HFFc6 (cell line): ENCODE data around the gene SLC13A4. TPM values are rescaled to one million over a fixed set of nuclear protein-coding genes. Genes with fewer than 3 reads are reported as not detected.
A peak's percentile ranks its signal among the peaks of the same experiment; 100 is the strongest.

Source experiments
- DNase-seq: peaks from one replicate; pipeline ENCODE4 v3.0.0-alpha.2; 2018
- H3K27ac Mint-ChIP-seq: 2 replicates; pipeline ENCODE4 v1.8.0; 2020; ENCODE audit warnings: mild to moderate bottlenecking, mixed read lengths
- H3K27me3 Mint-ChIP-seq: 2 replicates; pipeline ENCODE4 v1.8.0; 2021; ENCODE audit warnings: mild to moderate bottlenecking, moderate library complexity, mixed read lengths; ENCODE audit not compliant: insufficient read depth
- H3K36me3 Mint-ChIP-seq: 2 replicates; pipeline ENCODE4 v1.8.0; 2021; ENCODE audit warnings: low read depth, mixed read lengths
- H3K4me1 Mint-ChIP-seq: 2 replicates; pipeline ENCODE4 v1.8.0; 2020; ENCODE audit warnings: low read depth, mixed read lengths
- H3K4me3 Mint-ChIP-seq: 2 replicates; pipeline ENCODE4 v1.8.0; 2020; ENCODE audit warnings: mild to moderate bottlenecking, moderate library complexity, mixed read lengths
- H3K9me3 Mint-ChIP-seq: 2 replicates; pipeline ENCODE4 v1.8.0; 2020; ENCODE audit warnings: mild to moderate bottlenecking, mixed read lengths
- CTCF ChIP-seq: fragments of 200-600 bp; sonication (generic); IDR thresholded peaks from 2 replicates; pipeline ENCODE4 v1.5.0; 2021; ENCODE audit warnings: antibody characterized with exemption, mild to moderate bottlenecking
- total RNA-seq, 6 experiments: library from RNA; stranded (reverse); fragmentation: NEBNext Ultra II Directional; extraction: Animal tissue kit (Norgen Biotek cat#: 25700); gene quantifications; 2 replicates in 1 of 6; 3 replicates in 5 of 6; pipeline ENCODE4 v1.2.3, GENCODE V29; 2021

SLC13A4 gene
- total RNA-seq, 6 experiments from 2014 or later: 0.24 to 1.2 (median 0.68) TPM; not detected in 1

- Mint-ChIP-seq H3K36me3 (no peaks in the 10 kb centered on the region), H3K27ac (no peak overlapping the region), H3K4me3 (no peak overlapping the region), H3K27me3 (peaks cover 2% of the 10 kb centered on the region), H3K4me1 (peaks cover 16% of the 10 kb centered on the region; the same call in 1 of the 2 replicates), H3K9me3 (no peaks in the 10 kb centered on the region)
- DNase-seq: no peak
- no peak for TF ChIP-seq CTCF
Measured at GRCh38 chr7:135653340-135654080, 74.5 kb downstream of the SLC13A4 start.

- Mint-ChIP-seq H3K27me3 (peaks cover 2% of the 10 kb centered on the region; the same call in 1 of the 2 replicates), H3K27ac (peak overlapping the region; percentile 82), H3K9me3 (no peaks in the 10 kb centered on the region), H3K36me3 (no peaks in the 10 kb centered on the region; the same call in 1 of the 2 replicates), H3K4me1 (peaks cover 16% of the 10 kb centered on the region; the same call in 1 of the 2 replicates), H3K4me3 (peak overlapping the region; percentile 6; the same call in 1 of the 2 replicates)
- peak; percentile 90 for DNase-seq
- no peak for TF ChIP-seq CTCF
Measured at GRCh38 chr7:135650831-135651573, 77.0 kb downstream of the SLC13A4 start.

GRCh38 chr7:135648235-135648634 lies 79.8 kb downstream of the SLC13A4 start:
- no peak for DNase-seq
- H3K4me1 Mint-ChIP-seq: peaks cover 14% of the 10 kb centered on the region; the same call in 1 of the 2 replicates
- no peak for TF ChIP-seq CTCF
- no peak overlapping the region for H3K27ac Mint-ChIP-seq
- H3K4me3 Mint-ChIP-seq: no peak overlapping the region
- peaks cover under 1% of the 10 kb centered on the region; the same call in 1 of the 2 replicates for H3K27me3 Mint-ChIP-seq
- H3K36me3 Mint-ChIP-seq: no peaks in the 10 kb centered on the region; the same call in none of the 2 replicates
- H3K9me3 Mint-ChIP-seq: no peaks in the 10 kb centered on the region

GRCh38 chr7:135647755-135648154 lies 80.2 kb downstream of the SLC13A4 start:
- TF ChIP-seq CTCF: no peak
- Mint-ChIP-seq H3K27ac (no peak overlapping the region), H3K36me3 (no peaks in the 10 kb centered on the region; the same call in none of the 2 replicates), H3K4me3 (no peak overlapping the region), H3K27me3 (no peaks in the 10 kb centered on the region), H3K4me1 (peaks cover 12% of the 10 kb centered on the region; the same call in 1 of the 2 replicates), H3K9me3 (no peaks in the 10 kb centered on the region)
- DNase-seq: no peak

- peaks cover 6% of the 10 kb centered on the region for H3K36me3 Mint-ChIP-seq
- no peak overlapping the region for H3K27ac Mint-ChIP-seq
- H3K4me1 Mint-ChIP-seq: peaks cover 2% of the 10 kb centered on the region; the same call in 1 of the 2 replicates
- peak; percentile 83 for TF ChIP-seq CTCF
- H3K27me3 Mint-ChIP-seq: no peaks in the 10 kb centered on the region
- H3K9me3 Mint-ChIP-seq: no peaks in the 10 kb centered on the region
- H3K4me3 Mint-ChIP-seq: no peak overlapping the region
- DNase-seq: peak; percentile 52
Measured at GRCh38 chr7:135645296-135645904, 82.6 kb downstream of the SLC13A4 start.
